Activated CD4-positive, alpha-beta memory T cell treated with anti-CD3 and anti-CD28 coated beads, Interleukin-2, amount 10 ng/mL, durations not matched to agents 7 days and 5 days (primary cell): Measurements from ENCODE around the gene RIPOR3. TPM values are rescaled to one million over a fixed set of nuclear protein-coding genes. Genes with fewer than 3 reads are reported as not detected.
"Not testable (repeated sequence)": the region's sequence is repeated elsewhere in the genome, so short reads cannot be mapped to it uniquely, and the experiment has no call there.

Source experiments
- CTCF ChIA-PET: fragments of 350-600 bp; sonication (Branson Sonifier 250); formaldehyde crosslinking; loops from one replicate; lab custom pipeline; 2021; ENCODE audit warnings: antibody characterized with exemption, inconsistent platforms; lab: Charles Lee
- POLR2A ChIA-PET: fragments of 350-600 bp; sonication (Branson Sonifier 250); formaldehyde crosslinking; loops from one replicate; lab custom pipeline; 2021; ENCODE audit warnings: antibody characterized with exemption; lab: Charles Lee
- DNase-seq: peaks from one replicate; pipeline ENCODE4 v3.0.0-alpha.2; 2020
- H3K27ac Mint-ChIP-seq: one replicate; pipeline ENCODE4 v1.8.0; 2021; ENCODE audit warnings: mild to moderate bottlenecking, mixed read lengths
- H3K27me3 Mint-ChIP-seq: one replicate; pipeline ENCODE4 v1.8.0; 2021; ENCODE audit warnings: mixed read lengths
- H3K36me3 Mint-ChIP-seq: one replicate; pipeline ENCODE4 v1.8.0; 2021; ENCODE audit warnings: low read depth, mixed read lengths
- H3K4me1 Mint-ChIP-seq: one replicate; pipeline ENCODE4 v1.8.0; 2021; ENCODE audit warnings: mixed read lengths
- H3K4me3 Mint-ChIP-seq: one replicate; pipeline ENCODE4 v1.8.0; 2021; ENCODE audit warnings: mild to moderate bottlenecking, mixed read lengths
- H3K9me3 Mint-ChIP-seq: one replicate; pipeline ENCODE4 v1.8.0; 2021; ENCODE audit warnings: mixed read lengths
- total RNA-seq, 2 experiments: library from RNA; stranded (reverse); gene quantifications; one replicate each; pipeline ENCODE4 v1.2.3, GENCODE V29; 2021

The RIPOR3 gene
- total RNA-seq, 2 experiments from 2014 or later, result not detected

DNA sequence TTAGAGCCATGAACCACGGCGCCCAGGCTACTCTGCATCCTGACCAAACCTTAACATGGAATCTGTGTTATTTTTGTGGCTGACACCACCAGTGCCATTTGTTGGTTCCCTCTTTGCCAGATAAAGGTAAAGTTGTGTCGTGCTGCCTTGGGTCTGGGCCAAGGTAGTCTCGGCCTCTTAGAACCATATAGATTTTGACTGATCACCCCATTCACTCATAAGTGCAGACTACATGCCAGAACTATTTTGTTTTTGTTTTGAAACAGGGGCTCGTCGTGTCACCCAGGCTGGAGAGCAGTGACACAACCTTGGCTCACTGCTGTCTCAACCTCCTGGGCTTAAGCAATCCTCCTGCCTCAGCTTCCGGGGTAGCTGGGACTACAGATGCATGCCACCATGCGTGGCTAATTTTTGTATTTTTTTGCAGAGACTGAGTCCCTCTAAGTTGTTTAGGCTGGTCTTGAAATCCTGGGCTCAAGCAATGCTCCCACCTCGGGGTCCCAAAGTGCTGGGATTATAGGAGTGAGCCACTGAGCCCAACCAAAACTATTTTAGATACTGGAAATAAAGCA lies 19.2 kb upstream of the RIPOR3 start:
- peaks cover 15% of the 10 kb centered on the region for H3K27me3 Mint-ChIP-seq
- H3K9me3 Mint-ChIP-seq, result no peaks in the 10 kb centered on the region
- DNase-seq, result no peak
- no peaks in the 10 kb centered on the region for H3K36me3 Mint-ChIP-seq
- no peak overlapping the region for H3K27ac Mint-ChIP-seq
- H3K4me3 Mint-ChIP-seq, result no peak overlapping the region
- ChIA-PET POLR2A (no interaction called here), CTCF (no interaction called here)
- H3K4me1 Mint-ChIP-seq, result no peaks in the 10 kb centered on the region

DNA sequence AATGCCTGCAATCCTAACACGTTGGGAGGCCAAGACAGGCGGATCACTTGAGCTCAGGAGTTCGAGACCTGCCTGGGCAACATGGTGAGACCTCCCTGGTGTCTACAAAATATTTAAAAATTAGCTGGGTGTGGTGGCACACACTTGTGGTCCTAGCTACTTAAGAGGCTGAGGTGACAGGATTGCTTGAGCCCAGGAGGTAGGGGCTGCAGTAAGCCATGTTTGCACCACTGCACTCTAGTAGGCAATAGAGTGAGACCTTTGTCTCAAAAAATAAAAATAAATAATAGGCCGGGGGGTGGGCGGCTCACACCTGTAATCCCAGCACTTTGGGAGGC lies 18.3 kb upstream of the RIPOR3 start:
- Mint-ChIP-seq H3K36me3 (no peaks in the 10 kb centered on the region), H3K27me3 (peaks cover 16% of the 10 kb centered on the region), H3K4me3 (no peak overlapping the region), H3K4me1 (no peaks in the 10 kb centered on the region), H3K27ac (no peak overlapping the region), H3K9me3 (no peaks in the 10 kb centered on the region)
- ChIA-PET CTCF (interaction anchor here (1.5 kb wide), 1 partner anchor 40 kb away, joined by 3 read pairs; no protein-coding TSS in a partner anchor), POLR2A (no interaction called here)
- DNase-seq, result no peak

DNA sequence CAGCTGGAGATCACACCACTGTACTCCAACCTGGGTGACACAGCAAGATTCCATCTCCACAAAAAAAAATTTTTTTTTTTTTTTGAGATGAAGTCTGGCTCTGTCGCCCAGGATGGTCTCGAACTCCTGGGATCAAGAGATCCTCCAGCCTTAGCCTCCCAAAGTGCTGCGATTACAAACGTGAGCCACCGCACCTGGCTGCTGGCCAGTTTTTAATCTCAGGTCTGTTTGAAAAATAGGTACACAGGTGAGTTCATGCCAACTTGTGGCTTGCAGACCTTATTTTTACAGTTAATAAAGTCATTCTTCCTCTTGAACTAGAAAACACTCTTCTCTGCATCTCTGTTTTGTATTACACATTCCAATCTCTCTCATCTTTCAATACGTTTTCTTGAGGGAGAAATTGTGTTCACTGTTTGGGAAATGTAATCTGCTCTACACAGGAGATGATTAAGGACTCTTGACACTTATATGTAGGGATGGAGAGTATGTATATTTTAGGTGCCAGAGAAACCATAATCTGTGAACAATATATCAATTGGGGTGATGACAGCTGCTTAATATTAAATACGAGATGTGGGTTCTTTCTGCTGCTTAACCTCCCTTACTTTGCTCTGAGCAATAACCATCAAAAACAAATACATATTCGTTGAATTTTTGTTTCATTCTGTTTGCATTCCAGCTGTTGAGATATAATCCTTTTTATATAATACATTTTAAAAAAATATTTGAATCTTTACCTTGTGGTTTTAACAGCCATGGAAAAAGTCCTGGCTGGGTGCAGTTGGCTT lies 17.7 kb upstream of the RIPOR3 start:
- ChIA-PET CTCF (interaction anchor here (1.5 kb wide), 1 partner anchor 40 kb away, joined by 3 read pairs; no protein-coding TSS in a partner anchor), POLR2A (no interaction called here)
- H3K4me1 Mint-ChIP-seq, result no peaks in the 10 kb centered on the region
- H3K9me3 Mint-ChIP-seq, result no peaks in the 10 kb centered on the region
- H3K36me3 Mint-ChIP-seq, result no peaks in the 10 kb centered on the region
- H3K27ac Mint-ChIP-seq, result no peak overlapping the region
- no peak overlapping the region for H3K4me3 Mint-ChIP-seq
- peaks cover 16% of the 10 kb centered on the region for H3K27me3 Mint-ChIP-seq
- DNase-seq, result no peak

DNA sequence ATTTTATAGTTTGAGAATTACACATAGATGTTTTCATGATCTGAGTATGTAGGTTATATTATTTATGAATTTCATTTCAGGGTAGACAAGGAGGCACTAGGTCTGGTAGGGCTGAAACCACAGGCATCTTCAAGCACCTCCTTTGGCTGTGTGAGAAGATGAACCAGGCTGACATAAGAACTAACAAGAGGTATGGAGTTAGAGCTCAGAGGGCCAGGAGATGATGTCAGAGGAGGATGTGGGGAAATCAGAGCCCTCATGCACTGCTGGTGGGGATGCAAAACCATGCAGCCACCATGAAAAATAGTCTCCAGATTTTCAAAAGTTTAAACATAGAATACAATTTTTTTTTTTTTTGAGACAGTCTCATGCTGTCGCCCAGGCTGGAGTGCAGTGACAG lies 13.6 kb upstream of the RIPOR3 start:
- no peaks in the 10 kb centered on the region for H3K9me3 Mint-ChIP-seq
- H3K27ac Mint-ChIP-seq, result no peak overlapping the region
- ChIA-PET CTCF (no interaction called here), POLR2A (no interaction called here)
- H3K4me3 Mint-ChIP-seq, result no peak overlapping the region
- no peak for DNase-seq
- no peaks in the 10 kb centered on the region for H3K36me3 Mint-ChIP-seq
- no peaks in the 10 kb centered on the region for H3K4me1 Mint-ChIP-seq
- peaks cover 13% of the 10 kb centered on the region for H3K27me3 Mint-ChIP-seq

DNA sequence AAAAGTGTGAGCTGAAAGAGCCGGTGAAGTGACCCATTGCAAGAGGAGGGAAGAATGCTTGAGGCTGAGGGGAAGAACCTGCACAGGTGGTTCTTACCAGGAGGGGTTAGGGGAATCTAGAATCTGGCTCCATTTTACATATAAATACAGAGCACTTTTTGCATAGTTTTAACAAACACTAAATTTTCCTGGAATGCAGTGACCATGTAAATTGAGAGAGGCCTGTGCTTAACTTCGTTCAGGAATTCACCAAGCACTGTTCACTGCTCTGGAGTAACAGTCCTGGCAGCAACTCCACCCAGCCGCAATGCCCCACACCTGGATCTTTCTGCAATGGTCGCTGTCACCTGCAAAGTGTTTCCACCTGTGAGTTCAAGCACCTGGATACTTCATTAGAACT lies 13.2 kb upstream of the RIPOR3 start:
- Mint-ChIP-seq H3K9me3 (no peaks in the 10 kb centered on the region), H3K4me3 (no peak overlapping the region), H3K27ac (no peak overlapping the region), H3K36me3 (no peaks in the 10 kb centered on the region), H3K4me1 (no peaks in the 10 kb centered on the region), H3K27me3 (peaks cover 13% of the 10 kb centered on the region)
- ChIA-PET POLR2A (no interaction called here), CTCF (no interaction called here)
- DNase-seq, result no peak

DNA sequence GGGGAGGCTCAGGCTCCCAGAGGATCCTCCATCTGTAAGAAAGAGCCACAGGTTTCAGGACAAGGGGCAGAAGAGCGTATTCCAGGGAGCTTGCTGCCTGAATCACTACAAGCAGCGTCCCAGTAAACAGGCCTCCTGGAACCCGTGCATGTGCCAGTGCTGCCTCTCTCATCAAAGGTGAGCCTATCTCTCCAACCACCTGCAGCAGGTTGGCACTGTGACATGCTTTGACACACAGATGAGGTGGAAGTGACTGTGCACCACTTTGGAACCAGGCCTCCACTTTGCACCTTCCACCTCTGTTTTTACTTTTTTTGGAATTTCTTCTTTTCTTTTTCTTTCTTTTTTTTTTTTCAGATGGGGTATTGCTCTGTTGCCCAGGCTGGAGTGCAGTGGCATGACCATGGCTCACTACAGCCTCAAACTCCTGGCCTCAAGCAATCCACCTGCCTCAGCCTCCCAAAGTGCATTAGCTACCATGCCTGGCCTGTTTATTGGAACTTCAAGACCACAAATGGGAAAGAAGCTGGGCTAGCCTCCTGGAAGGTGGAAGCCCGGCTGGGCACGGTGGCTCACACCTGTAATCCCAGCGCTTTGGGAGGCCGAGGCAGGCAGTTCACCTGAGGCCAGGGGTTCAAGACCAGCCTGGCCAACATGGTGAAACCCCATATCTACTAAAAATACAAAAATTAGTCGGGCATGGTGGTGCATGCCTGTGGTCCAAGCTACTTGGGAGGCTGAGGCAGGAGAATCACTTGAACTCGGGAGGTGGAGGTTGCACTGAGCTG lies 12.5 kb upstream of the RIPOR3 start:
- CTCF ChIA-PET, DNase-seq, POLR2A ChIA-PET, H3K27ac Mint-ChIP-seq, H3K4me3 Mint-ChIP-seq, H3K4me1 Mint-ChIP-seq, H3K36me3 Mint-ChIP-seq, H3K9me3 Mint-ChIP-seq: not testable (repeated sequence)
- H3K27me3 Mint-ChIP-seq, result peaks cover 13% of the 10 kb centered on the region

DNA sequence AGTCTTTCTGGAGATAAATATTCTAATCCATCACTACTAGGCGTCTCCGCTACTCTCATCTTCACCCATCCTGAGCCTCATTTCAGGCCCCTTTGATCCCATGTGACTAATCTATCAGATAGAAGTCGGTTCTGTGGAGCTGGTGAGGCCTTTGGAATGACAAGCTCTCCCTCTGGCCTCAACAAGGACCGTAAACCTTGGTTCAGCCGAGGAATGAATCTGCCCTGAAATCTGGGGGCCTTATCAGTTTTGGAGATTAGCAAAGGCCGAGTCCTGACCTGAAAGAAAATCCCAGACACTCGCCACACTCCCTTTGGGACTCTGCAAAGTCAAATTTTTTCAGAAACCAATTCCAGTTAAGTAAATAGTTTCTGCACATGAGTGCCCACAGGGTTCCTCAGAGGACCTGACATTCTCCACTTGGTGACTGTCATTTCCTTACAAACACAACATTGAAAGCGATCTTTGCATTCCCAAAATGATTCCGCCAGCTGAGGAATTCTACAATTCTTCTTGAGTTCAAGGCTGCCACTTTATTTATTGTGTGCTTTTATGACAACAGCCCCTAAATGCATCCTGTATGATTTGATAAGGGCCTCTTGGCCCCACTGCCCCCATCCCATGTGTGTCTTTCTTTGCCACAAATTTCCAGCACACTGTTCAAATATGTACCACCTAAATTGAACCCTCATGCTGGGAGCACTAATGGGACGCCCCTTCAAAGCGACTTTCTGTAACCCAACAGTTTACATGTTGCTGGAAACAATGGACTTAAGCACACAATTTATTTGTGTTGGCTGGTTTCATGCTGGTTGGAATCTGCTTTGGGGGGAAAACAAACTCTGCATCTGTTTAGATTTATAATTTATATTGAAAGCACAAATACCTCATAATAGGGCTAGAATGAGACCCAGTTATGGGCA lies 10.0 kb upstream of the RIPOR3 start:
- ChIA-PET CTCF (no interaction called here), POLR2A (no interaction called here)
- no peak overlapping the region for H3K4me3 Mint-ChIP-seq
- H3K9me3 Mint-ChIP-seq, result no peaks in the 10 kb centered on the region
- no peak overlapping the region for H3K27ac Mint-ChIP-seq
- DNase-seq, result no peak
- H3K4me1 Mint-ChIP-seq, result no peaks in the 10 kb centered on the region
- no peaks in the 10 kb centered on the region for H3K36me3 Mint-ChIP-seq
- peaks cover 16% of the 10 kb centered on the region for H3K27me3 Mint-ChIP-seq

DNA sequence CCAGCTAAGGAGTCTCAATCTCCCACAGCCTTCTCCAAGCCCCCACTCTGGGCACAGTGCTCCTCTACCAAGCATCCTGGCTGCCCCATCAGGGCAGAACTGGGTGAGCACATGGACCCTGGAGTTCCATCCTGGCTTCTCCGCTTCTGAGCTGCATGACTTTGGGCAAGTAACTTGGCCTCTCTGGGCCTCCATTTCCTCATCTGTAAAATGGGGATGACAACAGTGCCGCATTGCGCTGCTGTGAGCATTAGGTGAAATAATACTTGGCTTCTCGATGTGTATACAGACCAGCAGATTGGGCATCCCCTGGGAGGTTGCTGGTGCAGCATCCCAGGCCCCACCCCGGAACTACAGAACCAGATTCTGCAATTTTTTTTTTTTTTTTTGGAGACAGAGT lies 8.3 kb upstream of the RIPOR3 start:
- ChIA-PET POLR2A (no interaction called here), CTCF (no interaction called here)
- Mint-ChIP-seq H3K27ac (no peak overlapping the region), H3K36me3 (no peaks in the 10 kb centered on the region), H3K27me3 (peaks cover 21% of the 10 kb centered on the region), H3K9me3 (no peaks in the 10 kb centered on the region), H3K4me1 (no peaks in the 10 kb centered on the region), H3K4me3 (no peak overlapping the region)
- no peak for DNase-seq

DNA sequence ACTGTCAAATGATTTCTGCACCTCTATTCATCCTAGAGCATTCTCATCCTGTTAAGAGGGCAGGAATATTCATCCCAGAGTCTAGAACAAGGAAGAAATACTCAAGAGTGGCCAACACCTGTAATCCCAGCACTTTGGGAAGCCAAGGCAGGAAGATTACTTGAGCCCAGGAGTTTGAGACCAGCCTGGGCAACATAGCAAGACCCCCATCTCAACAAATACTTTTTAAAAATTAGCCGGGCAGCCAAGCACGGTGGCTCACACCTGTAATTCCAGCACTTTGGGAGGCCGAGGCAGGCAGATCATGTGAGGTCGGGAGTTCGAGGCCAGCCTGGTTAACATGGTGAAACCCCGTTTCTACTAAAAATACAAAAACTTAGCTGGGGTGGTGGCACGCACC lies 6.9 kb upstream of the RIPOR3 start:
- not testable (repeated sequence) for H3K27ac Mint-ChIP-seq

DNA sequence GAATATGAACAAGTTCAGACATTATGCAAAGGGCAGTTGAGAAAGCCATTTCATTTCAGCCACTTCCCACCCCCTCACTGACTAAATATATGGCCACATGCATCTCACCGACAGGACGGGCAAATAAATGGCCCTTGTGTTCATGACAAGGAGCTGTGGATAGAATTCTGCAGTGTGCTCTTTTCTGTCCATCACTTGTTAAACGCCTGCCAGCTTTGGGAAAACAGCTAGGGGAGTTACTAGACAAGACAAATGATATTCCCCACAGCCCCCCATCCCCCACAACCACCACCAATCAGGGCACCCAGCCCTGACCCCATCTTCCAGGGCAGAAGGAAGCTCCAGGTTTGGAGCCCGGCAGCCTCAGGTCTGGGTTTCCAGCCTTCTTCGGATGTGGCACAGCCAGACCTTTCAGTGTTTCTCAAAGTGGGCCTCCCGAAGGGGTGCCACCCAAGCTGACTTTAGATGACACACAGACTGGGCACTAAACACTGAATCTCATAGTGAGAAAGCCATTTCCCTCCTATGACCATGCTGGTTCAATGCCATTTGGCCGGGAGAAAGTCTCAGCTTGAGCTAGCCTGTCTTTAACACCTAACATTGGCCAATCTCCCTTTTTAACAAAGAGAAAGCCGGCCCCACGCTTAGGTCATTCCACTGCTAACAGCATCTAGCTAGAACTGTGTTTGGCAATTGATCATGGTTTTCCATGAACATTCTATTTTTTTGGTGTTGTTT lies 4.0 kb upstream of the RIPOR3 start:
- Mint-ChIP-seq H3K36me3 (no peaks in the 10 kb centered on the region), H3K27me3 (peaks cover 40% of the 10 kb centered on the region), H3K9me3 (no peaks in the 10 kb centered on the region), H3K27ac (no peak overlapping the region), H3K4me1 (peaks cover 7% of the 10 kb centered on the region), H3K4me3 (no peak overlapping the region)
- no peak for DNase-seq
- POLR2A ChIA-PET, result no interaction called here
- CTCF ChIA-PET, result interaction anchor here (1.1 kb wide), 1 partner anchor 23 kb away, joined by 3 read pairs; no protein-coding TSS in a partner anchor

More for the DNA sequence above, 6.9 kb upstream of the RIPOR3 start:
- H3K4me1 Mint-ChIP-seq, H3K9me3 Mint-ChIP-seq, DNase-seq, POLR2A ChIA-PET, H3K36me3 Mint-ChIP-seq, CTCF ChIA-PET, H3K4me3 Mint-ChIP-seq: not testable (repeated sequence)
- H3K27me3 Mint-ChIP-seq, result peaks cover 23% of the 10 kb centered on the region

DNA sequence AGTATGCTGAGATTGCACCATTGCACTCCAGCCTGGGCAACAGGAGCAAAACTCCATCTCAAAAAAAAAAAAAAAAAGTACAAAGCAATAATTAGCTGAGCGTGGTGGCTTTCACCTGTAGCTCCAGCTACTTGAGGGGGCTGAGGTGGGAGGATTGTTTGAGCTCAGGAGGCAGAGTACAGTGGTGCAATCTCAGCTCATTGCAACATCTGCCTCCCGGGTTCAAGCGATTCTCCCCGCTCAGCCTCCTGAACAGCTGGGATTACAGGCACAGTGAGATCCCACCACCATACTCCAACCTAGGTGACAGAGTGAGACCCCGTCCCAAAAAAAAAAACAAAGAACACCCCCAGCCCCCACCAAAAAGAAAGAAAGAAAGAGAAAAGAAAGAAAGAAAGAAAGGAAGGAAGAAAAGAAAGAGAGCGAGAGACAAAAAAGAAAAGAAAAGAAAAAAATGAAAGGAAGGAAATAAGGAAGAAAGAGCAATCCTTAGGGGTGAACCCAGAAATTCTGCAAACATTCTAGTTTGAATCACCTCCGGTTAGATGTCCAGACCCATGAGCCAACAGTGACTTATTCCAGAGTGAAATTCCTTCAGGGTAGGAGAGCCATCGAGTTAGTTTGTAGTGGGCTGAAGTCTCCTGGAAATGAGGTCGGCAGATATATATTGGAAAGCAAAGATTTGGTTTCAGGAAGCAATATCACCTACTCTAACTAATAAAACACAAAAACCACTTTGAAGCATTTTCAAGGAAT lies 3.2 kb upstream of the RIPOR3 start:
- DNase-seq, result no peak
- Mint-ChIP-seq H3K27me3 (peaks cover 46% of the 10 kb centered on the region), H3K36me3 (no peaks in the 10 kb centered on the region), H3K27ac (no peak overlapping the region), H3K9me3 (no peaks in the 10 kb centered on the region), H3K4me3 (no peak overlapping the region), H3K4me1 (peaks cover 7% of the 10 kb centered on the region)
- CTCF ChIA-PET, result interaction anchor here (0.7 kb wide), 1 partner anchor 55 kb away, joined by 3 read pairs; no protein-coding TSS in a partner anchor
- POLR2A ChIA-PET, result no interaction called here

DNA sequence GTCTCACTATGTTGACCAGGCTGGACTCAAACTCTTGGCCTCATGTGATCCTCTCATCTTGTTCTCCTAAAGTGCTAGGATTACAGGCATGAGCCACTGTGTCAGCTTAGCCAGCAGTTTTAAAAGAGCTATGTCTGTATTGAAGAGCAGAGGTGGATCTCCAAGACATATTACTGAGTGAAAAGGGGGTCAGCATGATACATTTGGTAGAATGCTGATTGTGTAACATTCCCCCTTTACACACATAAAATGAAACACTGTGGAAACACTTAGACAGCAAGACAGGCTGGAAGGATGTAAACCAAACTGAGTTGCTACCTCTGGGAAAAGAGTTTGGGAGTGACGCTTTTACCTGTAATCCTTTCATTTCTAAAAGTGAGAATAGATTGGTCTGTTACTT lies 1.7 kb upstream of the RIPOR3 start:
- Mint-ChIP-seq H3K9me3 (no peaks in the 10 kb centered on the region), H3K27ac (no peak overlapping the region), H3K27me3 (peaks cover 53% of the 10 kb centered on the region), H3K4me1 (peaks cover 7% of the 10 kb centered on the region), H3K36me3 (no peaks in the 10 kb centered on the region), H3K4me3 (no peak overlapping the region)
- ChIA-PET POLR2A (no interaction called here), CTCF (no interaction called here)
- no peak for DNase-seq
